Esophagus muscularis mucosa (tissue), 3 donors: ENCODE measurements around the gene PCSK9.

Experiments
- POLR2A ChIP-seq: fragments of 450-650 bp; IDR thresholded peaks from one replicate; pipeline ENCODE4 v1.6.1; 2017; ENCODE audit warnings: antibody characterized with exemption, moderate library complexity, mild to moderate bottlenecking, low read depth
- TF ChIP-seq, protein P1 (sequence below), 3 experiments: fragments of 200-600 bp in 2 of 3; fragments of 450-650 bp in 1 of 3; sonication (generic) in 2 of 3; IDR thresholded peaks; one replicate each; pipeline ENCODE4 v1.5.1; 2017 to 2019; ENCODE audit warnings: antibody characterized with exemption in 3 of 3, mild to moderate bottlenecking in 2 of 3, moderate library complexity in 1 of 3

DNA sequence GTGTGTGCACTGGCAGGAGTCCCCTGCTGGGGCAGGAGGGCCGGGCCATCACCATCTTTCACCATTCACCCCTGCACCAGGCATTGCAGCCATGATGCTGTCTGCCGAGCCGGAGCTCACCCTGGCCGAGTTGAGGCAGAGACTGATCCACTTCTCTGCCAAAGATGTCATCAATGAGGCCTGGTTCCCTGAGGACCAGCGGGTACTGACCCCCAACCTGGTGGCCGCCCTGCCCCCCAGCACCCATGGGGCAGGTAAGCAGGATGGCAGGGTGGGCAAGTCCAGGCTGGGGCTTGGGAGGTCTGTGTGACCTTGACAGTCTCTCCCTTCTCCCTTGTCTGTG lies 18.6 kb downstream of the PCSK9 start:
- TF ChIP-seq, protein P1, sequence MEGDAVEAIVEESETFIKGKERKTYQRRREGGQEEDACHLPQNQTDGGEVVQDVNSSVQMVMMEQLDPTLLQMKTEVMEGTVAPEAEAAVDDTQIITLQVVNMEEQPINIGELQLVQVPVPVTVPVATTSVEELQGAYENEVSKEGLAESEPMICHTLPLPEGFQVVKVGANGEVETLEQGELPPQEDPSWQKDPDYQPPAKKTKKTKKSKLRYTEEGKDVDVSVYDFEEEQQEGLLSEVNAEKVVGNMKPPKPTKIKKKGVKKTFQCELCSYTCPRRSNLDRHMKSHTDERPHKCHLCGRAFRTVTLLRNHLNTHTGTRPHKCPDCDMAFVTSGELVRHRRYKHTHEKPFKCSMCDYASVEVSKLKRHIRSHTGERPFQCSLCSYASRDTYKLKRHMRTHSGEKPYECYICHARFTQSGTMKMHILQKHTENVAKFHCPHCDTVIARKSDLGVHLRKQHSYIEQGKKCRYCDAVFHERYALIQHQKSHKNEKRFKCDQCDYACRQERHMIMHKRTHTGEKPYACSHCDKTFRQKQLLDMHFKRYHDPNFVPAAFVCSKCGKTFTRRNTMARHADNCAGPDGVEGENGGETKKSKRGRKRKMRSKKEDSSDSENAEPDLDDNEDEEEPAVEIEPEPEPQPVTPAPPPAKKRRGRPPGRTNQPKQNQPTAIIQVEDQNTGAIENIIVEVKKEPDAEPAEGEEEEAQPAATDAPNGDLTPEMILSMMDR (IDR thresholded peaks at IDR 0.05), result no peak
- no peak for TF ChIP-seq POLR2A
